GM19328 (cell line): ENCODE results near the gene BRPF3.

Experiments used
- ATAC-seq: cut with Tn5 transposase; IDR thresholded peaks from one replicate; pipeline ENCODE4 v1.9.1; 2021; ENCODE audit warnings: mild to moderate bottlenecking, moderate library complexity; ENCODE audit not compliant: unreplicated experiment

The BRPF3 gene

GRCh38 chr6:36266913-36267644 lies 70.5 kb downstream of the BRPF3 start:
- ATAC-seq: no peak

- ATAC-seq: no peak
These were observed 71.4 kb downstream of the BRPF3 start for GRCh38 chr6:36267731-36268477.

- no peak for ATAC-seq
These were observed 72.1 kb downstream of the BRPF3 start for GRCh38 chr6:36268478-36269275.

GRCh38 chr6:36269834-36270705 lies 73.5 kb downstream of the BRPF3 start, which contains the start of gene PNPLA1:
Gene PNPLA1 (plus strand): TSS chr6:36270060. CDS start chr6:36270460, 400 bp downstream.
- no peak for ATAC-seq

- ATAC-seq: no peak
These were observed 75.7 kb downstream of the BRPF3 start for GRCh38 chr6:36272234-36272633.

GRCh38 chr6:36273067-36273466 lies 76.5 kb downstream of the BRPF3 start:
- no peak for ATAC-seq

- ATAC-seq: no peak
These were observed 77.4 kb downstream of the BRPF3 start for GRCh38 chr6:36273802-36274514.

GRCh38 chr6:36276581-36277536 lies 80.3 kb downstream of the BRPF3 start:
- no peak for ATAC-seq

- ATAC-seq: no peak
These were observed 81.5 kb downstream of the BRPF3 start for GRCh38 chr6:36277946-36278470.

GRCh38 chr6:36280467-36280866 lies 83.9 kb downstream of the BRPF3 start:
- ATAC-seq: no peak

GRCh38 chr6:36280983-36281382 lies 84.4 kb downstream of the BRPF3 start:
- ATAC-seq: no peak
